DOHH2 (cell line): ENCODE results near the gene RNF39.

Source experiments
- H3F3A ChIP-seq: fragments of 200-600 bp; sonication (generic), shearing (Covaris generic); 2 replicates; pipeline ENCODE4 v1.6.0; 2016; ENCODE audit warnings: antibody characterized with exemption, mild to moderate bottlenecking; ENCODE audit not compliant: control insufficient read depth, insufficient read depth
- H3K27ac ChIP-seq: fragments of 200-600 bp; sonication (generic); 2 replicates; pipeline ENCODE4 v1.5.1; 2014; ENCODE audit warnings: low read depth, mild to moderate bottlenecking, low read length, moderate library complexity
- H3K27me3 ChIP-seq: fragments of 200-600 bp; sonication (generic); 2 replicates; pipeline ENCODE4 v1.6.1; 2014; ENCODE audit warnings: mild to moderate bottlenecking, low read length, mixed read lengths; ENCODE audit not compliant: control insufficient read depth
- H3K36me3 ChIP-seq: fragments of 200-600 bp; sonication (generic); 2 replicates; pipeline ENCODE4 v1.6.1; 2014; ENCODE audit warnings: mild to moderate bottlenecking, low read length, moderate library complexity, mixed read lengths; ENCODE audit not compliant: control insufficient read depth
- H3K4me1 ChIP-seq: fragments of 200-600 bp; sonication (generic); 2 replicates; pipeline ENCODE4 v1.6.1; 2014; ENCODE audit warnings: mild to moderate bottlenecking, low read length, mixed read lengths; ENCODE audit not compliant: control insufficient read depth
- H3K4me2 ChIP-seq: fragments of 200-600 bp; sonication (generic); 2 replicates; pipeline ENCODE4 v1.6.0; 2014; ENCODE audit warnings: mild to moderate bottlenecking, low read length, moderate library complexity
- H3K4me3 ChIP-seq: fragments of 200-600 bp; sonication (generic); 2 replicates; pipeline ENCODE4 v1.5.1; 2014; ENCODE audit warnings: mild to moderate bottlenecking, low read length, mixed read lengths
- H3K79me2 ChIP-seq: fragments of 200-600 bp; sonication (generic); 2 replicates; pipeline ENCODE4 v1.6.1; 2014; ENCODE audit warnings: mild to moderate bottlenecking, low read length, mixed read lengths; ENCODE audit not compliant: control insufficient read depth
- H3K9me2 ChIP-seq: fragments of 200-600 bp; sonication (generic); replicated peaks from 2 replicates; pipeline ENCODE4 v1.6.1; 2014; ENCODE audit warnings: mild to moderate bottlenecking, low read length, mixed read lengths; ENCODE audit not compliant: control insufficient read depth
- H3K9me3 ChIP-seq: fragments of 200-600 bp; sonication (generic); 2 replicates; pipeline ENCODE4 v1.6.1; 2014; ENCODE audit warnings: antibody characterized with exemption, low read length, mixed read lengths; ENCODE audit not compliant: control insufficient read depth, insufficient read depth
- H4K20me1 ChIP-seq: fragments of 200-600 bp; sonication (generic); 2 replicates; pipeline ENCODE4 v1.6.0; 2014; ENCODE audit warnings: low read depth, mild to moderate bottlenecking, antibody characterized with exemption, low read length, moderate library complexity; ENCODE audit not compliant: control insufficient read depth, insufficient read depth
- EZH2phosphoT487 ChIP-seq: fragments of 200-600 bp; sonication (generic); IDR thresholded peaks from 2 replicates; pipeline ENCODE4 v1.6.1; 2017; ENCODE audit warnings: borderline replicate concordance, mild to moderate bottlenecking, antibody characterized with exemption, low read length, moderate library complexity, mixed read lengths
- TF ChIP-seq, protein P1 (sequence below): fragments of 200-600 bp; sonication (generic); IDR thresholded peaks from one replicate; pipeline ENCODE4 v1.5.1; 2014; ENCODE audit warnings: antibody characterized with exemption, mild to moderate bottlenecking, low read depth, low read length; ENCODE audit not compliant: poor library complexity, severe bottlenecking

Gene RNF39

DNA sequence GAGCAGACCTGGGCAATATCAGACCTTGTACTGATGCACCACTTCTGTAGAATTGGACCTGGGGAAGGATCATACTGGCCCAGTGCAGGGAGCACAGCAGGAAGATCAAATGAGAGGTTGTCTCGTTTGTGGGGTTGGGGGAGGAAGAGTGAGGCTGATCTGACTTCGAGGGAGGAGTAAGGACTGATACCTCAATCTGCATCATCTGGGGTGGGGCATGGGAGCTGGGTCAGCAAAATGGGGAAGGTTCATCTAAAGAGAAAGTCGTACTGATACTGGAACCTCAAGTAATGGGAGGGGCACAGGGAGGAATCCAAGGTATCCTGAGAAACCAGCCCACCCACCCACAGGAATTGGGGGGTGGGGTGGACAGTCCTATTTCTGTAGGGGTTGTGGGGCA, 3.7 kb downstream of the RNF39 start:
- Histone ChIP-seq H3K4me1 (peaks cover 8% of the 10 kb centered on the region), H3K36me3 (peaks cover 12% of the 10 kb centered on the region), H3K4me2 (no peak overlapping the region), H3F3A (no peaks in the 10 kb centered on the region), H3K4me3 (no peak overlapping the region), H3K27me3 (peaks cover 17% of the 10 kb centered on the region; the same call in 1 of the 2 replicates), H3K79me2 (peaks cover 16% of the 10 kb centered on the region), H3K9me2 (no peaks in the 10 kb centered on the region), H3K27ac (no peak overlapping the region), H4K20me1 (no peaks in the 10 kb centered on the region), H3K9me3 (no peaks in the 10 kb centered on the region)
- TF ChIP-seq EZH2phosphoT487 = no peak
- TF ChIP-seq, protein P1, sequence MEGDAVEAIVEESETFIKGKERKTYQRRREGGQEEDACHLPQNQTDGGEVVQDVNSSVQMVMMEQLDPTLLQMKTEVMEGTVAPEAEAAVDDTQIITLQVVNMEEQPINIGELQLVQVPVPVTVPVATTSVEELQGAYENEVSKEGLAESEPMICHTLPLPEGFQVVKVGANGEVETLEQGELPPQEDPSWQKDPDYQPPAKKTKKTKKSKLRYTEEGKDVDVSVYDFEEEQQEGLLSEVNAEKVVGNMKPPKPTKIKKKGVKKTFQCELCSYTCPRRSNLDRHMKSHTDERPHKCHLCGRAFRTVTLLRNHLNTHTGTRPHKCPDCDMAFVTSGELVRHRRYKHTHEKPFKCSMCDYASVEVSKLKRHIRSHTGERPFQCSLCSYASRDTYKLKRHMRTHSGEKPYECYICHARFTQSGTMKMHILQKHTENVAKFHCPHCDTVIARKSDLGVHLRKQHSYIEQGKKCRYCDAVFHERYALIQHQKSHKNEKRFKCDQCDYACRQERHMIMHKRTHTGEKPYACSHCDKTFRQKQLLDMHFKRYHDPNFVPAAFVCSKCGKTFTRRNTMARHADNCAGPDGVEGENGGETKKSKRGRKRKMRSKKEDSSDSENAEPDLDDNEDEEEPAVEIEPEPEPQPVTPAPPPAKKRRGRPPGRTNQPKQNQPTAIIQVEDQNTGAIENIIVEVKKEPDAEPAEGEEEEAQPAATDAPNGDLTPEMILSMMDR = no peak

DNA sequence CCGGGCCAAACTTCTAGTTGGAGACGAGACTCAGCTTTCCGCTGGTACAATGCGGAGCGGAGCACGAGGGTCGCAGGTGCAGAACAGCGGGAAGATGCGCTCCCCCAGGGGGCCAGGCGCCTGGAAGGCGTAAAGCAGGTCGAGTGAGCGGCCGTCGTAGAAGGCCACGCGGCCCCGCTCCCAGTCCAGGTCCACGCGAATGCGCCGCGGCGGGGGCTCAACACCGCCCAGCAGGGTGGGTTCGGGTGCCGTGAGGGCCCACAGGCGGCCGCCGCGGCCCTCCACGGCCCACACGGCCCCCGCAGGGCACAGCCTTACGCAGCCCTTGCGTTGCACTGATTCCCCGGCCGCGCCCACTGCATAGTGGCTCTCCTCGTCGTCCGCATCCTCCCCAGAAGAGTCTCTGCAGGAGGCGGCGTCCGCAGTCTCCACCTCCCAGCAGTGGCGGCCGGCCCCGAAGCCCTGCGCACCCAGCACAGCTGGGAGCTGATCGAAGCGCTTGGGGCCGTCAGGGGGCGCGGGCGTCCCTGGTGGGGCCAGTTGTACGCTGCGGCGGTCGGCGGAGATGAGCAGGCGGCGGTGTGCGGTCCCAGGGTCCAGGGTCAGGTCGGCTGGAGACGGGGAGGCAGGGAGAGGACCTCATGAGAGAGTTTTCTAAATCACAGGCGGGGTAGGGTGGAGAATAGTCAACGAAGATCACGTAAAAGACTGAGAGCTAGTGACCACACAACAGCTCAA, 4.3 kb downstream of the RNF39 start:
- Histone ChIP-seq H3K9me3 (no peaks in the 10 kb centered on the region), H3K36me3 (peaks cover 12% of the 10 kb centered on the region), H4K20me1 (no peaks in the 10 kb centered on the region), H3K27me3 (peaks cover 12% of the 10 kb centered on the region; the same call in 1 of the 2 replicates), H3F3A (no peaks in the 10 kb centered on the region), H3K79me2 (peaks cover 16% of the 10 kb centered on the region), H3K4me3 (no peak overlapping the region), H3K27ac (no peak overlapping the region), H3K9me2 (no peaks in the 10 kb centered on the region), H3K4me2 (no peak overlapping the region), H3K4me1 (peaks cover 10% of the 10 kb centered on the region)
- no peak for TF ChIP-seq EZH2phosphoT487
- TF ChIP-seq, protein P1 = no peak

DNA sequence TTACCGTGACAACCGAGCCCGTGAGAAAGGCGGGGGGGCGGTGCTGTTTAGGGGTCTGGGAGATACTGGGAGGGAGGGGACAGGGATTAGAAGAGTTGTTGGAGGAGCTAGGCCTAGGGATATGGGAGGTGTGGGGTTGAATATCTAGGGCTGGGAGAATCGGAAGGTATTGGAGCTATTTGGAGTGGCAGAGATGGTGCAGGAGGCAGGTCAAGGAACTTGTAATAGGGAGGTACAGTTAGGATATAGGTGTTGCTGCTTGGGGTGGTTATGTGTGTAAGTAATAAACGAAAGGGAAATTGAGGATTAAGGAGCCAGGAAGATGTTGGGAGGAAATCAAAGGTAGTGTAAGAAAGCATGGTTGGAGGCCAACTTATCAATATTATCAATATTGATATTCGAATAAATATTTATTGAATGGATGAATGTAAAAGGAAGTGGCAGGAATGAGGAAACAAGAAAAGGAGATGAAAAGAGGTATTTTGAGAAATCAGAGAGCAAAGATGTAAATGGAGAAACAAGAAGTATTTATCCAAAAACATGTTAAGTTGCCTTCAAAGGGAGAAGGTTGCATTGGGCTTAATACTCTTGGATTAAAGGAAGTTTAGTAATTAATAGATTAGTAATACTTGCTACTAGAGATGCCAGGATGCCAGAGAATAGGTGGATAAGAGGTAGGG, 8.0 kb downstream of the RNF39 start:
- TF ChIP-seq, protein P1 = no peak
- no peak for TF ChIP-seq EZH2phosphoT487
- Histone ChIP-seq H3K4me2 (peak overlapping the region; percentile 89), H3F3A (peaks cover 4% of the 10 kb centered on the region; the same call in 1 of the 2 replicates), H3K9me3 (no peaks in the 10 kb centered on the region), H3K36me3 (peaks cover 30% of the 10 kb centered on the region), H3K9me2 (no peaks in the 10 kb centered on the region), H3K27ac (peak overlapping the region; percentile 54), H3K79me2 (peaks cover 26% of the 10 kb centered on the region), H3K4me3 (peak overlapping the region; percentile 95), H3K4me1 (peaks cover 26% of the 10 kb centered on the region), H4K20me1 (no peaks in the 10 kb centered on the region), H3K27me3 (no peaks in the 10 kb centered on the region)
